ENCODE data around the gene MRPL2.

MRPL2 gene

GRCh38 chr6:43103253-43103876, 44.1 kb upstream of the MRPL2 start:
- Histone ChIP-seq H2AFZ (ENCODE audit: low read depth, low read length) (no peak overlapping the region), H3K4me2 (ENCODE audit: insufficient read depth, low read length) (no peak overlapping the region), H3K27me3 (ENCODE audit: insufficient read depth, low read length, poor library complexity) (no peaks in the 10 kb centered on the region), H4K20me1 (ENCODE audit: insufficient read depth, low read length) (peaks cover 17% of the 10 kb centered on the region), H3K9ac (ENCODE audit: low read depth, low read length) (no peak overlapping the region), H3K9me3 (ENCODE audit: insufficient read depth, low read length, severe bottlenecking) (no peaks in the 10 kb centered on the region), H3K27ac (ENCODE audit: low read length) (no peak overlapping the region), H3K4me3 (ENCODE audit: low read depth in 1 of 2, low read length in 2 of 2) (no peak overlapping the region), H3K4me1 (ENCODE audit: insufficient read depth, low read length) (no peaks in the 10 kb centered on the region), H3K36me3 (ENCODE audit: insufficient read depth, low read length) (no peaks in the 10 kb centered on the region), H3K79me2 (ENCODE audit: insufficient read depth, low read length) (peaks cover 27% of the 10 kb centered on the region; the same call in 1 of the 2 replicates)
- ATAC-seq (ENCODE audit: insufficient read depth, low read depth) (no peak), DNase-seq (no peak)
- TF ChIP-seq EZH2 (IDR thresholded peaks at IDR 0.05; ENCODE audit: borderline replicate concordance, low read depth, low read length, severe bottlenecking) (no peak), CTCF (IDR thresholded peaks at IDR 0.05; ENCODE audit: borderline replicate concordance, extremely low read depth, low read length, poor library complexity, severe bottlenecking) (no peak)

DNA sequence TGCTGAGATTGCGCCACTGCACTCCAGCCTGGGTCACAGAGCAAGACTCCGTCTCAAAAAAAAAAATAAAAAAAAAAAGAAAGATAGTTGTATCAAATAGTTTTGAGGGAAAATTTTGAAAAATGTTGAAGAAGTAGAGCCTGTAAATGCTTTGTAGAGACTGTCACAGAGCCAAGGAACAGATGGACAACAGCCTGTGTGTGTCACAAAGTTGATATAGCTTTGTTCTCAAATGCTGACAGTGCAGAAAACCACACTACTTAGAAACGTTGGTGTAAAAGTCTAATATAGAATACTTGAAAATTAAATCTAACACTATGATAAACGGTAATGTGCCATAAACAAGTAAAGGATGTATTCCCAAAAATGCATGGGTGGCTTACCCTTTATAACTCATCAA, 42.3 kb upstream of the MRPL2 start:
- TF ChIP-seq EZH2 (IDR thresholded peaks at IDR 0.05; ENCODE audit: borderline replicate concordance, low read depth, low read length, severe bottlenecking): no peak
- TF ChIP-seq CTCF (IDR thresholded peaks at IDR 0.05; ENCODE audit: borderline replicate concordance, extremely low read depth, low read length, poor library complexity, severe bottlenecking): no peak
- Histone ChIP-seq H3K27me3 (ENCODE audit: insufficient read depth, low read length, poor library complexity) (no peaks in the 10 kb centered on the region), H3K4me3 (ENCODE audit: low read depth in 1 of 2, low read length in 2 of 2) (no peak overlapping the region), H3K27ac (ENCODE audit: low read length) (no peak overlapping the region), H2AFZ (ENCODE audit: low read depth, low read length) (no peak overlapping the region), H3K36me3 (ENCODE audit: insufficient read depth, low read length) (no peaks in the 10 kb centered on the region), H3K4me2 (ENCODE audit: insufficient read depth, low read length) (no peak overlapping the region), H3K9me3 (ENCODE audit: insufficient read depth, low read length, severe bottlenecking) (no peaks in the 10 kb centered on the region), H3K79me2 (ENCODE audit: insufficient read depth, low read length) (peaks cover 39% of the 10 kb centered on the region), H3K9ac (ENCODE audit: low read depth, low read length) (no peak overlapping the region), H3K4me1 (ENCODE audit: insufficient read depth, low read length) (no peaks in the 10 kb centered on the region), H4K20me1 (ENCODE audit: insufficient read depth, low read length) (peaks cover 32% of the 10 kb centered on the region)
- ATAC-seq (ENCODE audit: insufficient read depth, low read depth) (no peak), DNase-seq (no peak)

DNA sequence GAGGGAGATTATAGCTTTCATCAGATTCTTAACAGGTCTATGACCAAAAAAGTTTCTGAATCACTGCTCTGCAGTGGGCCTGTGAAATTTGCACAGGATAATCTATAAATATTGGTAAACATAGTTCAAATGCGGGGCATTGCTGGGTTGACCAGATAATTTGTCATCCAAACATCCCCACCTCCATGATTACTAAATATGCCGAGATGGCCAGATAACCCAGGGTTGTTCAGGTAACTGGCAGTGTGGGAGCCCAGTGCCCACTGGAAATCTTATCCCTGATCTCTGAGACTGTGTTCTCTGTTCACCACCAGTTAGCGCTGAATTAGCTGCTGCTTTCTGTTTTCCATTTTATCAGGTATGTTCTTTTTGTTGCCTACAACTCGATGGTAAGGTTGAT, 38.3 kb upstream of the MRPL2 start:
- H3K9ac ChIP-seq (ENCODE audit: low read depth, low read length): no peak overlapping the region
- no peak overlapping the region for H3K4me2 ChIP-seq (ENCODE audit: insufficient read depth, low read length)
- H3K9me3 ChIP-seq (ENCODE audit: insufficient read depth, low read length, severe bottlenecking): no peaks in the 10 kb centered on the region
- H3K27me3 ChIP-seq (ENCODE audit: insufficient read depth, low read length, poor library complexity): no peaks in the 10 kb centered on the region
- no peak for TF ChIP-seq CTCF (IDR thresholded peaks at IDR 0.05; ENCODE audit: borderline replicate concordance, extremely low read depth, low read length, poor library complexity, severe bottlenecking)
- no peak for TF ChIP-seq EZH2 (IDR thresholded peaks at IDR 0.05; ENCODE audit: borderline replicate concordance, low read depth, low read length, severe bottlenecking)
- H3K27ac ChIP-seq (ENCODE audit: low read length): no peak overlapping the region
- peaks cover 17% of the 10 kb centered on the region for H3K4me1 ChIP-seq (ENCODE audit: insufficient read depth, low read length)
- H3K4me3 ChIP-seq (ENCODE audit: low read depth in 1 of 2, low read length in 2 of 2): no peak overlapping the region
- no peak for DNase-seq
- peaks cover 60% of the 10 kb centered on the region for H3K79me2 ChIP-seq (ENCODE audit: insufficient read depth, low read length)
- H3K36me3 ChIP-seq (ENCODE audit: insufficient read depth, low read length): no peaks in the 10 kb centered on the region
- H2AFZ ChIP-seq (ENCODE audit: low read depth, low read length): no peak overlapping the region
- ATAC-seq (ENCODE audit: insufficient read depth, low read depth): no peak
- peaks cover 46% of the 10 kb centered on the region for H4K20me1 ChIP-seq (ENCODE audit: insufficient read depth, low read length)
